Measurements from ENCODE around the gene GFOD1.
"Not testable (repeated sequence)": the region's sequence is repeated elsewhere in the genome, so short reads cannot be mapped to it uniquely, and the experiment has no call there.

Gene GFOD1

DNA sequence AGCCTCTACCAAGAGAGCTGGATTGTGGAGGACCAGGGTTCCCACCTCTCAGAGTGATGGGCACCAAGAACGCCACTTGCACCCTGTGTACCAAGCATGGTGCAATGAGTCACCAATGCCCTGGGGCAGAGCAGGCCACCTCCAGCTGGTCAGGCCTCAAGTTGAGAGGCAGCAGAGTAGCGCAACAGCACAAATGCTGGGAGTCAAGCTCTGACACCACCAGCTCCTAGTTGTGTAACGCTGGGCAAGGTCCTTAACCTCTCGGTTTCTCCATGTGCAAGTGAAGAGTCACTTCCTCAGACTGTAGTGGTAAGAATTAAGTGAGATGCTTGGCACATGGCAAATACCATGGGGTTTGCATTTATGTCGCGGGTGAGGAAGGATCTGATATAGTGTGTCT is 25.6 kb downstream of the GFOD1 start:
- Histone ChIP-seq H3K4me2 (no peak overlapping the region), H2AFZ (ENCODE audit: low read depth) (no peak overlapping the region), H3K36me3 (ENCODE audit: insufficient read depth) (no peaks in the 10 kb centered on the region), H3K4me3 (IDR thresholded peaks at IDR 0.05; ENCODE audit: insufficient read depth, low read depth, low read length) (no peak overlapping the region), H3K27me3 (ENCODE audit: insufficient read depth, low read depth) (no peaks in the 10 kb centered on the region), H3K79me2 (ENCODE audit: insufficient read depth, low read depth) (no peaks in the 10 kb centered on the region), H3K27ac (no peak overlapping the region), H3K4me1 (ENCODE audit: low read depth, poor library complexity, severe bottlenecking) (no peaks in the 10 kb centered on the region), H3K9ac (no peak overlapping the region), H4K20me1 (ENCODE audit: insufficient read depth) (no peaks in the 10 kb centered on the region)
- TF ChIP-seq, protein P1, sequence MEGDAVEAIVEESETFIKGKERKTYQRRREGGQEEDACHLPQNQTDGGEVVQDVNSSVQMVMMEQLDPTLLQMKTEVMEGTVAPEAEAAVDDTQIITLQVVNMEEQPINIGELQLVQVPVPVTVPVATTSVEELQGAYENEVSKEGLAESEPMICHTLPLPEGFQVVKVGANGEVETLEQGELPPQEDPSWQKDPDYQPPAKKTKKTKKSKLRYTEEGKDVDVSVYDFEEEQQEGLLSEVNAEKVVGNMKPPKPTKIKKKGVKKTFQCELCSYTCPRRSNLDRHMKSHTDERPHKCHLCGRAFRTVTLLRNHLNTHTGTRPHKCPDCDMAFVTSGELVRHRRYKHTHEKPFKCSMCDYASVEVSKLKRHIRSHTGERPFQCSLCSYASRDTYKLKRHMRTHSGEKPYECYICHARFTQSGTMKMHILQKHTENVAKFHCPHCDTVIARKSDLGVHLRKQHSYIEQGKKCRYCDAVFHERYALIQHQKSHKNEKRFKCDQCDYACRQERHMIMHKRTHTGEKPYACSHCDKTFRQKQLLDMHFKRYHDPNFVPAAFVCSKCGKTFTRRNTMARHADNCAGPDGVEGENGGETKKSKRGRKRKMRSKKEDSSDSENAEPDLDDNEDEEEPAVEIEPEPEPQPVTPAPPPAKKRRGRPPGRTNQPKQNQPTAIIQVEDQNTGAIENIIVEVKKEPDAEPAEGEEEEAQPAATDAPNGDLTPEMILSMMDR (conservative IDR thresholded peaks at IDR 0.05; ENCODE audit: low read depth, low read length), result no peak

DNA sequence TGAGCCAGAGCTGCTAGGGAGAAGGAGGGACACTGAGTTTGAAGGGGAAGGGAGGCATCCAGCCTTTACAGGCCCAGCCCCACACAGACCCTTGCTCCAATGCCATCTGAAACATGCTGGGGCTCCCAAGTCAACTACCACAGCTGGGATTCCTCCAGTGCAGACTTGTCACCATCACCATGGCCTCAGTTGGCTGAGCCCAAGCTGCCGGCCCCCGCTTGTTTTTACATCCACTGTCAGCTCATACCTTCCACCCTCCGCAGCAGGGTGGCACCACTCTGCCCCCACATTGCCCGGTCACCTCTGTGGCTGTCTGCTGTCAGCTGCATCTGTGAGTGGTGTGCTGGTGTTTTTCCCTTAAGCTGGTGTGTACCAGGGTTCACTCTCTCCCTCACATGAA is 26.1 kb downstream of the GFOD1 start:
- Histone ChIP-seq H3K27ac (no peak overlapping the region), H3K4me2 (no peak overlapping the region), H3K27me3 (ENCODE audit: insufficient read depth, low read depth) (no peaks in the 10 kb centered on the region), H3K4me3 (IDR thresholded peaks at IDR 0.05; ENCODE audit: insufficient read depth, low read depth, low read length) (no peak overlapping the region), H4K20me1 (ENCODE audit: insufficient read depth) (no peaks in the 10 kb centered on the region), H3K79me2 (ENCODE audit: insufficient read depth, low read depth) (no peaks in the 10 kb centered on the region), H3K4me1 (ENCODE audit: low read depth, poor library complexity, severe bottlenecking) (no peaks in the 10 kb centered on the region), H3K9ac (no peak overlapping the region), H3K36me3 (ENCODE audit: insufficient read depth) (no peaks in the 10 kb centered on the region), H2AFZ (ENCODE audit: low read depth) (no peak overlapping the region)
- TF ChIP-seq, protein P1 (conservative IDR thresholded peaks at IDR 0.05; ENCODE audit: low read depth, low read length), result no peak

DNA sequence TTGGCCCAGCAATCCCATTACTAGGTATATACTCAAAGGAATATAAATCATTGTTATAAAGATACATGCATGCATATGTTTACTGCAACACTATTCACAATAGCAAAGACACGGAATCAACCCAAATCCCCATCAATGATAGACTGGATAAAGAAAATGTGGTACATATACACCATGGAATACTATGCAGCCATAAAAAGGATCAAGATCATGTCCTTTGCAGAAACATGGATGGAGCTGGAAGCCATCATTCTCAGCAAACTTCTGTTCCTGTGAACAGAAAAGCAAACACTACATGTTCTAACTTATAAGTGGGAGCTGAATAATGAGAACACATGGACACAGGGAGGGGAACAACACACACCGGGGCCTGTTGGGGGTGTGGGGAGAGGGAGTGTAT is 27.1 kb downstream of the GFOD1 start:
- not testable (repeated sequence) for H3K9ac ChIP-seq; H3K4me3 ChIP-seq (IDR thresholded peaks at IDR 0.05; ENCODE audit: insufficient read depth, low read depth, low read length); H3K36me3 ChIP-seq (ENCODE audit: insufficient read depth); H3K27ac ChIP-seq; H3K4me2 ChIP-seq; H2AFZ ChIP-seq (ENCODE audit: low read depth); H3K79me2 ChIP-seq (ENCODE audit: insufficient read depth, low read depth); H3K27me3 ChIP-seq (ENCODE audit: insufficient read depth, low read depth); H3K4me1 ChIP-seq (ENCODE audit: low read depth, poor library complexity, severe bottlenecking); H4K20me1 ChIP-seq (ENCODE audit: insufficient read depth)

DNA sequence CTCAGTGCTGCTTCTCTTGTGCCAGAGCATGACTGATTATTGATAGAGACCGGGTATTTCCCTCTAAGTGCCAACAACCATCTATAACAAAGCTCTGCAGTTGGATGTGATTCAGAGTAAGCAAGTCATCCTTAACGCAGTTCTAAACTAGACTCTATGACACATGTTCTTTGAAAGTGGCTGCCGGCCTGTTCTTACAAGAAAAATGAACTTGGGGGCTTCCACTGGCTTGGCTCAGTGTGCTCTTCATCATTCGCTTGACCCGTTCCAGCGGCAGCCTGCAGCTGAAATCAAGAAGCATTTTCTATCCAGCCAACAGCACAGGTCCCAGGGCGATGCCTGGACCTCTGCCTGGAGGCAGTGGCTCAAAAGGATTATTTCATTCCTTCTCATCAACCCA is 29.8 kb downstream of the GFOD1 start:
- H3K4me3 ChIP-seq (IDR thresholded peaks at IDR 0.05; ENCODE audit: insufficient read depth, low read depth, low read length), result no peak overlapping the region
- H2AFZ ChIP-seq (ENCODE audit: low read depth), result no peak overlapping the region
- H3K79me2 ChIP-seq (ENCODE audit: insufficient read depth, low read depth), result no peaks in the 10 kb centered on the region
- H4K20me1 ChIP-seq (ENCODE audit: insufficient read depth), result no peaks in the 10 kb centered on the region
- TF ChIP-seq, protein P1 (conservative IDR thresholded peaks at IDR 0.05; ENCODE audit: low read depth, low read length), result no peak
- H3K4me1 ChIP-seq (ENCODE audit: low read depth, poor library complexity, severe bottlenecking), result no peaks in the 10 kb centered on the region
- no peak overlapping the region for H3K9ac ChIP-seq
- H3K27me3 ChIP-seq (ENCODE audit: insufficient read depth, low read depth), result no peaks in the 10 kb centered on the region
- no peak overlapping the region for H3K4me2 ChIP-seq
- no peaks in the 10 kb centered on the region for H3K36me3 ChIP-seq (ENCODE audit: insufficient read depth)
- H3K27ac ChIP-seq, result no peak overlapping the region

DNA sequence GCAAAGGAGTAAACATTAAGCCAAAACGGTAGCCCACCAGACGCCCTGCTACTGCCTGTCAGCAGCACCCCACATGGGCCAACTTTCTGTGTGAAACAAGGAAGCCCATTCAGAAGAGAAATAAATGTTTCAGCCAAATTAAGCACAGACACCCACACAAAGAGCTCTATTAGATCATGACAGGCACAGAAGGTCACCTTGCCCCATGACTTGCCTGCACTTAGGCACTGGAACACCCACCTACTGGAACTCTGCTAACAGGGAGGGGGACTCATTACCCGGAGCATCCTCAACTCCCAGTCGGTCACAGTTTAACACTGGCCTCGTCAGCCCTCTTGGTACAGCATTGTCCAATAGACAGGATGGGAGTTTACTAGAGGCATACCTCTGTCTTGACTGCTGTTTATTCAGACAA is 31.8 kb downstream of the GFOD1 start:
- no peak overlapping the region for H3K4me2 ChIP-seq
- H3K79me2 ChIP-seq (ENCODE audit: insufficient read depth, low read depth), result no peaks in the 10 kb centered on the region
- no peak overlapping the region for H3K4me3 ChIP-seq (IDR thresholded peaks at IDR 0.05; ENCODE audit: insufficient read depth, low read depth, low read length)
- no peaks in the 10 kb centered on the region for H3K27me3 ChIP-seq (ENCODE audit: insufficient read depth, low read depth)
- no peaks in the 10 kb centered on the region for H3K4me1 ChIP-seq (ENCODE audit: low read depth, poor library complexity, severe bottlenecking)
- H4K20me1 ChIP-seq (ENCODE audit: insufficient read depth), result no peaks in the 10 kb centered on the region
- no peaks in the 10 kb centered on the region for H3K36me3 ChIP-seq (ENCODE audit: insufficient read depth)
- H3K27ac ChIP-seq, result no peak overlapping the region
- H2AFZ ChIP-seq (ENCODE audit: low read depth), result no peak overlapping the region
- H3K9ac ChIP-seq, result no peak overlapping the region
- TF ChIP-seq, protein P1 (conservative IDR thresholded peaks at IDR 0.05; ENCODE audit: low read depth, low read length), result no peak
